ENCODE results near the gene IGFBPL1.

Gene IGFBPL1

GRCh38 chr9:38424918-38425317 is 664 bp upstream of the IGFBPL1 start:
- no peak for TF ChIP-seq CREB1 (IDR thresholded peaks at IDR 0.05; ENCODE audit: low read depth)
- TF ChIP-seq RAD21 (IDR thresholded peaks at IDR 0.05; ENCODE audit: low read depth), result no peak
- no peak for TF ChIP-seq MAX (IDR thresholded peaks at IDR 0.05)
- TF ChIP-seq EP300 (IDR thresholded peaks at IDR 0.05; ENCODE audit: borderline replicate concordance), result no peak
- no peak for TF ChIP-seq YY1 (IDR thresholded peaks at IDR 0.05; ENCODE audit: low read depth)
- no peak for TF ChIP-seq EGR1 (IDR thresholded peaks at IDR 0.05)
- TF ChIP-seq TCF12 (IDR thresholded peaks at IDR 0.05; ENCODE audit: low read depth), result no peak

DNA sequence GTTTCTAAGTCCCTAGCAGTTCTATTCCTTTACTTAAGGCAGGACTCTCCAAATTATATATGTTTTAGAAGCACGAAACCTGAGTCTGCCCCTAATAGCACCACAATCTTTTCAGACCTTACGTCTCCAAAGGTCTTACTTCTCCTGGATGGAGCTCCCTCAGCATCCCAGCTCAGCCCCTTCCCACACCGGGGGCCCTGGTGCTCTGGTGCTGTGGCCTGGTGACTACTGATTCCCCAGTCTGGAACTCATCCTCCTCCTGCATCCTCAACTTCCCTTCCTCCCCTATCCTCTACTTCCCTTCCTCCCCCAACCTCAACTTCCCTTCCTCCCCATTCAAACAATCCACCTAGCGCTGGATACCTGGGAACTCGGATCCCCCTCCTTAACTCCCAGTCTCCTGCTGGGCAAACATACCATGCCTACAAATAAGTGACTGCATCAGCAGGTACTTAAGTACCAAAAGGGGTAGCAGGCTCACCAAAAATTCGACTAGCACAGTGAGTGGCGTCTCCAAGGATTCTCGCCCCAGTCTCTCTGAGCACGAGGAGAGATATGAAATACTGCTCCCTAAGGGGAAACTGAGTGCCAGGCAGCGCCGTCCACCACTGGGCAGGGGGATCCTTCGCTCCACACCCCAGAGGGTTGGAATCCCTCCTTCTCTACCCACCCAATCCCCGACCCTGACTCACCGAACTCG is 831 bp downstream of the IGFBPL1 start:
- TF ChIP-seq, protein P1, sequence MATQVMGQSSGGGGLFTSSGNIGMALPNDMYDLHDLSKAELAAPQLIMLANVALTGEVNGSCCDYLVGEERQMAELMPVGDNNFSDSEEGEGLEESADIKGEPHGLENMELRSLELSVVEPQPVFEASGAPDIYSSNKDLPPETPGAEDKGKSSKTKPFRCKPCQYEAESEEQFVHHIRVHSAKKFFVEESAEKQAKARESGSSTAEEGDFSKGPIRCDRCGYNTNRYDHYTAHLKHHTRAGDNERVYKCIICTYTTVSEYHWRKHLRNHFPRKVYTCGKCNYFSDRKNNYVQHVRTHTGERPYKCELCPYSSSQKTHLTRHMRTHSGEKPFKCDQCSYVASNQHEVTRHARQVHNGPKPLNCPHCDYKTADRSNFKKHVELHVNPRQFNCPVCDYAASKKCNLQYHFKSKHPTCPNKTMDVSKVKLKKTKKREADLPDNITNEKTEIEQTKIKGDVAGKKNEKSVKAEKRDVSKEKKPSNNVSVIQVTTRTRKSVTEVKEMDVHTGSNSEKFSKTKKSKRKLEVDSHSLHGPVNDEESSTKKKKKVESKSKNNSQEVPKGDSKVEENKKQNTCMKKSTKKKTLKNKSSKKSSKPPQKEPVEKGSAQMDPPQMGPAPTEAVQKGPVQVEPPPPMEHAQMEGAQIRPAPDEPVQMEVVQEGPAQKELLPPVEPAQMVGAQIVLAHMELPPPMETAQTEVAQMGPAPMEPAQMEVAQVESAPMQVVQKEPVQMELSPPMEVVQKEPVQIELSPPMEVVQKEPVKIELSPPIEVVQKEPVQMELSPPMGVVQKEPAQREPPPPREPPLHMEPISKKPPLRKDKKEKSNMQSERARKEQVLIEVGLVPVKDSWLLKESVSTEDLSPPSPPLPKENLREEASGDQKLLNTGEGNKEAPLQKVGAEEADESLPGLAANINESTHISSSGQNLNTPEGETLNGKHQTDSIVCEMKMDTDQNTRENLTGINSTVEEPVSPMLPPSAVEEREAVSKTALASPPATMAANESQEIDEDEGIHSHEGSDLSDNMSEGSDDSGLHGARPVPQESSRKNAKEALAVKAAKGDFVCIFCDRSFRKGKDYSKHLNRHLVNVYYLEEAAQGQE (IDR thresholded peaks at IDR 0.05; ENCODE audit: low read depth), result no peak
- TF ChIP-seq USF1 (IDR thresholded peaks at IDR 0.05), result no peak
- no peak for TF ChIP-seq YY1 (IDR thresholded peaks at IDR 0.05; ENCODE audit: low read depth)
- TF ChIP-seq CEBPB (IDR thresholded peaks at IDR 0.05), result no peak
- no peak for TF ChIP-seq TCF12 (IDR thresholded peaks at IDR 0.05; ENCODE audit: low read depth)
- no peak for TF ChIP-seq ZBTB7A (IDR thresholded peaks at IDR 0.05; ENCODE audit: low read depth)
- no peak for TF ChIP-seq FOXM1 (IDR thresholded peaks at IDR 0.05; ENCODE audit: borderline replicate concordance, low read depth)

DNA sequence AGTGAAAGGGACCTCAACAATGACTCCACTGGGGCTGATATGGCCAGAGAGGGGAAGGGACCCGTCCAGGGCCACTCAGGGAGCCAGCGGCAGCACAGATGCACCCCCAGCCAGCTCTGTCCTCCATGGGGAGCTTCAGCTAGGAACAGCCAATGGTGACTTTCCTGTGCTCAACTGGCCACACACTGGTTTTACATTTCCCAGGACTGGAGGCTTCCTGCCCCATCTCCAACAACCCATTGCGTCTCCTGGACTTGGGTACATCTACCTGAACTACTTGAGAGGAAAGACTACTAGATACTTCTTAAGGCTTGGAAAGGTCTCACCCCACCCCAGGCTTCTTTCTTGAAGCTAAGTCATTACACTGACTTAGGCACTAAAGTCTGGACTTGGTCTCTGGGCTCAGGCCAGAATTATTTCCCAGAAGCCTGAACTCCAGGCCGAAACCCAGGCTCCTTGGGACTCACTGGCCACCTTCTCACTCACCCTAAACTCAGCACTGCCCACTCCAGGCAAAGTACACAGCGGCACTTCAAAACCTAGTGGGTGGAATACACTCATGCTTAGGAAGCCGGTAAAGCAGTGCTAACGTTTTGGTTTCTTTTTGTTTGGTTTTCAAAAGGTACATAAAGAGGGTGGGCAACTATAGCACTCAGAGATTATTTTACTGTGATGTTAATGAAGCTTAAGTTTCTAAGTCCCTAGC is 1.5 kb downstream of the IGFBPL1 start:
- TF ChIP-seq, protein P1 (IDR thresholded peaks at IDR 0.05; ENCODE audit: low read depth), result no peak
- TF ChIP-seq USF1 (IDR thresholded peaks at IDR 0.05), result no peak
- TF ChIP-seq TAF1 (IDR thresholded peaks at IDR 0.05; ENCODE audit: low read depth), result no peak
- no peak for TF ChIP-seq YY1 (IDR thresholded peaks at IDR 0.05; ENCODE audit: low read depth)
- TF ChIP-seq EP300 (IDR thresholded peaks at IDR 0.05; ENCODE audit: borderline replicate concordance), result no peak
- TF ChIP-seq RAD21 (IDR thresholded peaks at IDR 0.05; ENCODE audit: low read depth), result no peak
- no peak for TF ChIP-seq CEBPB (IDR thresholded peaks at IDR 0.05)
- TF ChIP-seq NFIC (IDR thresholded peaks at IDR 0.05), result no peak
- no peak for TF ChIP-seq MAX (IDR thresholded peaks at IDR 0.05)
- TF ChIP-seq TCF12 (IDR thresholded peaks at IDR 0.05; ENCODE audit: low read depth), result no peak
- no peak for TF ChIP-seq EGR1 (IDR thresholded peaks at IDR 0.05)
- TF ChIP-seq TEAD4 (IDR thresholded peaks at IDR 0.05), result no peak
- TF ChIP-seq CREB1 (IDR thresholded peaks at IDR 0.05; ENCODE audit: low read depth), result no peak
- no peak for TF ChIP-seq ZBTB7A (IDR thresholded peaks at IDR 0.05; ENCODE audit: low read depth)
- TF ChIP-seq FOXM1 (IDR thresholded peaks at IDR 0.05; ENCODE audit: borderline replicate concordance, low read depth), result no peak

DNA sequence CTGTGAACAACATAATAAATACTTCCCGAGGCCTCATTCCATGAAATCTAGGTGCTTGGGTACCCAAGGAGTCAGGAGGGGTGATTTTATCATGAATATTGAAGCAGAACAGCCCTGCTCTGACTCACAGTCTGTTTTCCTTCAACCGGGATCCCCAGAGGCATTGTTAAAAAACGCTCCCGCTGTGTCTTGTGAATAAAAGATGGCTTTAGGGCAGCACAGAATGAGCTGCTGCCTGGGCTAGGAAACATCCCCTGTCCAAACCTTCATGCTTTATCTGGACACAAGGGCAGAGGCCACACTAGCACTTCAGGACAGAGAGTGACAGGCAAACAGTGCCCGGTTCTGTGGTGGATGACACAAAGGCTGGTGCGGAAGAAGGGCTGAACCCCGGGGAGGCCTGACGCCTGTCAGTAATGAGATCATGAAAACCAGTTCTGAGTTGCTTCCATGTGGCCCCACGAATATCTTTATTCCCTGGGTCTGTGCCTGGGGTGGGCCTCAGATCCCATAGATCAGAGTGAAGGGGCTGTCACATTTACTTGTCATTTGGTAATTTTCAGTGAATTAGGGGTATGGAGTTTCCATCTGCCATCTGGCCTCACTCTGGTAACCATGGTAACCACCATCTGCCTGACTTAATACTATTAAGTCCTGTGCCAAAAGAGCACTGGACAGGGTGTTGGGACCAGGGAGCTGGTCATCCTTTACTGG is 2.6 kb downstream of the IGFBPL1 start:
- TF ChIP-seq TAF1 (IDR thresholded peaks at IDR 0.05; ENCODE audit: low read depth) (no peak), EGR1 (IDR thresholded peaks at IDR 0.05) (no peak), CEBPB (IDR thresholded peaks at IDR 0.05) (no peak), RAD21 (IDR thresholded peaks at IDR 0.05; ENCODE audit: low read depth) (no peak), TCF12 (IDR thresholded peaks at IDR 0.05; ENCODE audit: low read depth) (no peak), MAX (IDR thresholded peaks at IDR 0.05) (no peak), EP300 (IDR thresholded peaks at IDR 0.05; ENCODE audit: borderline replicate concordance) (no peak), FOXM1 (IDR thresholded peaks at IDR 0.05; ENCODE audit: borderline replicate concordance, low read depth) (no peak), YY1 (IDR thresholded peaks at IDR 0.05; ENCODE audit: low read depth) (no peak), NFIC (IDR thresholded peaks at IDR 0.05) (no peak), TEAD4 (IDR thresholded peaks at IDR 0.05) (no peak), USF1 (IDR thresholded peaks at IDR 0.05) (no peak)
